Thyroid gland (tissue), 4 donors: ENCODE results near the gene CEP295NL.

Source experiments
- POLR2A ChIP-seq, 2 donors: fragments of 450-650 bp; IDR thresholded peaks; one replicate each; pipeline ENCODE4 v1.6.1; 2017; ENCODE audit warnings: antibody characterized with exemption in 2 of 2, mild to moderate bottlenecking in 2 of 2, moderate library complexity in 1 of 2
- TF ChIP-seq, protein P1 (sequence below), 6 experiments: fragments of 200-600 bp in 3 of 6; fragments of 450-650 bp in 3 of 6; sonication (generic) in 3 of 6; IDR thresholded peaks; one replicate each; pipeline ENCODE4 v1.5.1; 2016 to 2019; ENCODE audit warnings: antibody characterized with exemption in 6 of 6, mild to moderate bottlenecking in 2 of 6, inconsistent platforms in 1 of 6, moderate library complexity in 1 of 6

DNA sequence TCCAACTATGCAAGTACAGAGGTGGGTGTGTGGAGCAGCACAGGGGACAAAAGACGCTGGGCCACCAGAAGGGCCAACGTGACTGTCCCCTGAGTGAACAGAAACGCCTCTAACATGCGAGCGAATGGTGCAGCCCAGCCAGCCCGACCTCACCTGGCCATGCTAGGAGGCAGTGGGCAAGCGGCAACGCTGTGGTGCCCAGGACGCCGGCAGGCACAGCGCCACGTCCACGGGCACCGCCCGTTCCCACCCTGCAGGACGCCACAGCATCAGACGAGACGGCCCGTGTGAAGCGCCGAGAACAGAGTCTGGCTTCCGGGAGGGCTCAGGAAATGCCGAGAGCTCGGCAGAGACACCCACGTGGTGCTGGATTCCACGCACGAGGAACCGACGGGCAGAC, 2.2 kb downstream of the CEP295NL start:
- no peak for TF ChIP-seq POLR2A (IDR thresholded peaks at IDR 0.05)
- TF ChIP-seq, protein P1, sequence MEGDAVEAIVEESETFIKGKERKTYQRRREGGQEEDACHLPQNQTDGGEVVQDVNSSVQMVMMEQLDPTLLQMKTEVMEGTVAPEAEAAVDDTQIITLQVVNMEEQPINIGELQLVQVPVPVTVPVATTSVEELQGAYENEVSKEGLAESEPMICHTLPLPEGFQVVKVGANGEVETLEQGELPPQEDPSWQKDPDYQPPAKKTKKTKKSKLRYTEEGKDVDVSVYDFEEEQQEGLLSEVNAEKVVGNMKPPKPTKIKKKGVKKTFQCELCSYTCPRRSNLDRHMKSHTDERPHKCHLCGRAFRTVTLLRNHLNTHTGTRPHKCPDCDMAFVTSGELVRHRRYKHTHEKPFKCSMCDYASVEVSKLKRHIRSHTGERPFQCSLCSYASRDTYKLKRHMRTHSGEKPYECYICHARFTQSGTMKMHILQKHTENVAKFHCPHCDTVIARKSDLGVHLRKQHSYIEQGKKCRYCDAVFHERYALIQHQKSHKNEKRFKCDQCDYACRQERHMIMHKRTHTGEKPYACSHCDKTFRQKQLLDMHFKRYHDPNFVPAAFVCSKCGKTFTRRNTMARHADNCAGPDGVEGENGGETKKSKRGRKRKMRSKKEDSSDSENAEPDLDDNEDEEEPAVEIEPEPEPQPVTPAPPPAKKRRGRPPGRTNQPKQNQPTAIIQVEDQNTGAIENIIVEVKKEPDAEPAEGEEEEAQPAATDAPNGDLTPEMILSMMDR (IDR thresholded peaks at IDR 0.05): no peak
